HG03175 (cell line): ENCODE measurements around the gene RARB.

Experiments
- ATAC-seq: cut with Tn5 transposase; IDR thresholded peaks from one replicate; pipeline ENCODE4 v1.9.1; 2021; ENCODE audit warnings: mild to moderate bottlenecking, moderate library complexity; ENCODE audit not compliant: unreplicated experiment

RARB gene

GRCh38 chr3:25469558-25469957, 41.5 kb downstream of the RARB start:
- ATAC-seq = no peak

GRCh38 chr3:25471081-25471768, 43.2 kb downstream of the RARB start:
- no peak for ATAC-seq

- no peak for ATAC-seq
These were observed 44.1 kb downstream of the RARB start for GRCh38 chr3:25472153-25472552.

GRCh38 chr3:25472731-25473130, 44.7 kb downstream of the RARB start:
- no peak for ATAC-seq

GRCh38 chr3:25473246-25473645, 45.2 kb downstream of the RARB start:
- no peak for ATAC-seq

- ATAC-seq = no peak
These were observed 46.0 kb downstream of the RARB start for GRCh38 chr3:25474052-25474451.

GRCh38 chr3:25476639-25477038, 48.6 kb downstream of the RARB start:
- ATAC-seq = no peak

GRCh38 chr3:25478211-25478757, 50.2 kb downstream of the RARB start:
- no peak for ATAC-seq

GRCh38 chr3:25478964-25479726, 51.1 kb downstream of the RARB start:
- no peak for ATAC-seq

GRCh38 chr3:25479727-25480010, 51.6 kb downstream of the RARB start:
- no peak for ATAC-seq

- ATAC-seq = no peak
These were observed 52.7 kb downstream of the RARB start for GRCh38 chr3:25480811-25481210.

GRCh38 chr3:25481386-25481785, 53.3 kb downstream of the RARB start:
- ATAC-seq = no peak

GRCh38 chr3:25483456-25483855, 55.4 kb downstream of the RARB start:
- ATAC-seq = no peak

GRCh38 chr3:25485673-25486072, 57.6 kb downstream of the RARB start:
- ATAC-seq = no peak

GRCh38 chr3:25486932-25487331, 58.9 kb downstream of the RARB start:
- ATAC-seq = no peak

- ATAC-seq = no peak
These were observed 62.0 kb downstream of the RARB start for GRCh38 chr3:25489858-25490593.

GRCh38 chr3:25493246-25493645, 65.2 kb downstream of the RARB start:
- ATAC-seq = no peak

- no peak for ATAC-seq
These were observed 65.7 kb downstream of the RARB start for GRCh38 chr3:25493786-25494185.

GRCh38 chr3:25495304-25495703, 67.2 kb downstream of the RARB start:
- no peak for ATAC-seq

GRCh38 chr3:25495726-25496253, 67.7 kb downstream of the RARB start:
- no peak for ATAC-seq

GRCh38 chr3:25497096-25497495, 69.0 kb downstream of the RARB start:
- ATAC-seq = no peak
